HEK293 (cell line): ENCODE results near the gene PC.

Experiments used
- CTCF ChIA-PET: fragments of 350-600 bp; formaldehyde crosslinking; extraction: SDS; loops from one replicate; lab custom pipeline; 2021; ENCODE audit warnings: antibody characterized with exemption; lab: Yijun Ruan, JAX
- POLR2A ChIA-PET: fragments of 300-600 bp; formaldehyde crosslinking; extraction: SDS; loops from one replicate; lab custom pipeline; 2020; ENCODE audit warnings: antibody characterized with exemption, inconsistent platforms; lab: Yijun Ruan, JAX
- H3K27ac ChIP-seq: fragments of 200-500 bp; sonication (Bioruptor generic); 2 replicates; pipeline ENCODE4 v1.5.1; 2014; ENCODE audit warnings: low read depth, low read length, control low read depth, inconsistent platforms; ENCODE audit errors: extremely low read depth
- H3K36me3 ChIP-seq, 2 experiments: fragments of 200-500 bp in 1 of 2; sonication (Bioruptor generic) in 1 of 2; 1 replicate in 1 of 2; 2 replicates in 1 of 2; pipeline ENCODE4 v1.5.1; 2014 to 2017; ENCODE audit warnings: inconsistent platforms in 2 of 2, low read length in 2 of 2; ENCODE audit not compliant: control insufficient read depth in 2 of 2, insufficient read depth in 1 of 2
- H3K4me1 ChIP-seq: fragments of 200-500 bp; sonication (Bioruptor generic); 2 replicates; pipeline ENCODE4 v1.5.1; 2014; ENCODE audit warnings: mild to moderate bottlenecking, low read length, inconsistent platforms; ENCODE audit not compliant: control insufficient read depth, insufficient read depth
- H3K4me3 ChIP-seq: 2 replicates; pipeline ENCODE4 v1.5.1; 2011; ENCODE audit warnings: low read depth, mild to moderate bottlenecking, control low read depth, low read length, moderate library complexity
- H3K9me3 ChIP-seq: fragments of 200-500 bp; sonication (Bioruptor generic); 2 replicates; pipeline ENCODE4 v1.5.1; 2014; ENCODE audit warnings: low read depth, low read length, inconsistent platforms; ENCODE audit not compliant: control insufficient read depth, insufficient read depth
- ATF2 ChIP-seq: fragments of 450-650 bp; formaldehyde crosslinking; IDR thresholded peaks from 2 replicates; pipeline ENCODE4 v1.5.1; 2016; ENCODE audit warnings: missing biosample characterization, missing genetic modification characterization, low read depth
- ELK4 ChIP-seq: IDR thresholded peaks from 2 replicates; pipeline ENCODE4 v1.6.1; 2011; ENCODE audit warnings: mild to moderate bottlenecking, low read depth, low read length, borderline replicate concordance
- GLI4 ChIP-seq: fragments of 450-650 bp; formaldehyde crosslinking; IDR thresholded peaks from 2 replicates; pipeline ENCODE4 v1.5.1; 2016; ENCODE audit warnings: missing biosample characterization, missing genetic modification characterization
- SP7 ChIP-seq: fragments of 450-650 bp; formaldehyde crosslinking; IDR thresholded peaks from 2 replicates; pipeline ENCODE4 v1.5.1; 2016; ENCODE audit warnings: missing biosample characterization, missing genetic modification characterization
- ZBTB21 ChIP-seq: fragments of 450-650 bp; formaldehyde crosslinking; IDR thresholded peaks from 2 replicates; pipeline ENCODE4 v1.5.1; 2017; ENCODE audit warnings: missing biosample characterization, missing genetic modification characterization
- ZBTB7A ChIP-seq: fragments of 450-650 bp; formaldehyde crosslinking; IDR thresholded peaks from 2 replicates; pipeline ENCODE4 v1.5.1; 2016; ENCODE audit warnings: low read depth, missing biosample characterization, missing genetic modification characterization
- ZNF140 ChIP-seq: fragments of 450-650 bp; formaldehyde crosslinking; IDR thresholded peaks from 2 replicates; pipeline ENCODE4 v1.5.1; 2016; ENCODE audit warnings: missing biosample characterization, missing genetic modification characterization
- ZNF157 ChIP-seq: fragments of 450-650 bp; formaldehyde crosslinking; IDR thresholded peaks from 2 replicates; pipeline ENCODE4 v1.5.1; 2016; ENCODE audit warnings: missing biosample characterization, missing genetic modification characterization
- ZNF324 ChIP-seq: fragments of 450-650 bp; formaldehyde crosslinking; IDR thresholded peaks from 2 replicates; pipeline ENCODE4 v1.5.1; 2016; ENCODE audit warnings: missing biosample characterization, missing genetic modification characterization
- ZNF37A ChIP-seq: fragments of 450-650 bp; IDR thresholded peaks from 2 replicates; pipeline ENCODE4 v1.5.1; 2018; ENCODE audit warnings: missing biosample characterization, missing genetic modification characterization
- ZNF510 ChIP-seq: fragments of 450-650 bp; formaldehyde crosslinking; IDR thresholded peaks from 2 replicates; pipeline ENCODE4 v1.5.1; 2018; ENCODE audit warnings: mild to moderate bottlenecking, missing genetic modification characterization, missing biosample characterization; ENCODE audit not compliant: insufficient replicate concordance
- ZNF560 ChIP-seq: fragments of 450-650 bp; formaldehyde crosslinking; IDR thresholded peaks from 2 replicates; pipeline ENCODE4 v1.5.1; 2017; ENCODE audit warnings: missing biosample characterization, missing genetic modification characterization, borderline replicate concordance
- ZNF600 ChIP-seq: fragments of 450-650 bp; formaldehyde crosslinking; IDR thresholded peaks from 2 replicates; pipeline ENCODE4 v1.5.1; 2016; ENCODE audit warnings: missing biosample characterization, missing genetic modification characterization
- ZNF701 ChIP-seq: fragments of 450-650 bp; formaldehyde crosslinking; IDR thresholded peaks from 2 replicates; pipeline ENCODE4 v1.5.1; 2016; ENCODE audit warnings: missing biosample characterization, missing genetic modification characterization
- TF ChIP-seq, protein P1 (sequence below): fragments of 450-650 bp; formaldehyde crosslinking; IDR thresholded peaks from 2 replicates; pipeline ENCODE4 v1.5.1; 2016; ENCODE audit warnings: missing biosample characterization, missing genetic modification characterization
- TF ChIP-seq, protein P2 (sequence below): fragments of 450-650 bp; formaldehyde crosslinking; IDR thresholded peaks from 2 replicates; pipeline ENCODE4 v1.5.1; 2016; ENCODE audit warnings: missing biosample characterization, missing genetic modification characterization

The PC gene

DNA sequence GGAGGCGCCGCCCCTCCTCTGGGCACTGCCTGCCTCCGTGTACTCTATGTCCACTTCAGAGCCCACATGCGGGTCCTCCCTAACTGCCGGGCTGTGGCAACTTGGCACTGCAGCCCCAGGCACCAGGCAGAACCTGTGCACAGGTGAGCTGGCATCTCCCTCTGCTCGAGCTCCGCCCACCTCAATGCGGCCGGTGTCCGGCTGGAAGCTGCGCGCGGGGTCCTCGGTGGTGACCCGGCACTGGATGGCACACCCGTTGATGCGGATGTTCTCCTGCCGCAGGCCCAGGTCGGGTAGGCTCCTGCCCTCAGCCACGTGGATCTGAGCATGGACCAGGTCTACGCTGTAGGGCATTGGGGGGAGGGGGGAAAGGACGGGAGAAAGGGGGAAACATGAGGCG lies 92.2 kb downstream of the PC start:
- no peak for TF ChIP-seq ZBTB7A (tag by site-specific recombination)
- TF ChIP-seq, protein P1, sequence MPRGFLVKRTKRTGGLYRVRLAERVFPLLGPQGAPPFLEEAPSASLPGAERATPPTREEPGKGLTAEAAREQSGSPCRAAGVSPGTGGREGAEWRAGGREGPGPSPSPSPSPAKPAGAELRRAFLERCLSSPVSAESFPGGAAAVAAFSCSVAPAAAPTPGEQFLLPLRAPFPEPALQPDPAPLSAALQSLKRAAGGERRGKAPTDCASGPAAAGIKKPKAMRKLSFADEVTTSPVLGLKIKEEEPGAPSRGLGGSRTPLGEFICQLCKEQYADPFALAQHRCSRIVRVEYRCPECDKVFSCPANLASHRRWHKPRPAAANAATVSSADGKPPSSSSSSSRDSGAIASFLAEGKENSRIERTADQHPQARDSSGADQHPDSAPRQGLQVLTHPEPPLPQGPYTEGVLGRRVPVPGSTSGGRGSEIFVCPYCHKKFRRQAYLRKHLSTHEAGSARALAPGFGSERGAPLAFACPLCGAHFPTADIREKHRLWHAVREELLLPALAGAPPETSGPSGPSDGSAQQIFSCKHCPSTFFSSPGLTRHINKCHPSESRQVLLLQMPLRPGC (tag by site-specific recombination), result no peak
- TF ChIP-seq ZBTB21, result no peak
- no peak for TF ChIP-seq ZNF701
- no peak for TF ChIP-seq SP7
- TF ChIP-seq ZNF510 (tag by site-specific recombination), result no peak
- TF ChIP-seq ZNF140 (tag by site-specific recombination), result no peak
- no peak for TF ChIP-seq ZNF37A (tag by site-specific recombination)
- no peak for TF ChIP-seq ZNF157
- TF ChIP-seq, protein P2, sequence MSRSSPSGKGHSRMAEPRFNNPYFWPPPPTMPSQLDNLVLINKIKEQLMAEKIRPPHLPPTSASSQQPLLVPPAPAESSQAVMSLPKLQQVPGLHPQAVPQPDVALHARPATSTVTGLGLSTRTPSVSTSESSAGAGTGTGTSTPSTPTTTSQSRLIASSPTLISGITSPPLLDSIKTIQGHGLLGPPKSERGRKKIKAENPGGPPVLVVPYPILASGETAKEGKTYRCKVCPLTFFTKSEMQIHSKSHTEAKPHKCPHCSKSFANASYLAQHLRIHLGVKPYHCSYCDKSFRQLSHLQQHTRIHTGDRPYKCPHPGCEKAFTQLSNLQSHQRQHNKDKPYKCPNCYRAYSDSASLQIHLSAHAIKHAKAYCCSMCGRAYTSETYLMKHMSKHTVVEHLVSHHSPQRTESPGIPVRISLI (tag by site-specific recombination), result no peak
- no peak for TF ChIP-seq ZNF560 (tag by site-specific recombination)
- no peak for TF ChIP-seq GLI4
- no peak for TF ChIP-seq ATF2
- Histone ChIP-seq H3K27ac (no peak overlapping the region), H3K4me3 (no peak overlapping the region), H3K9me3 (no peaks in the 10 kb centered on the region), H3K36me3 (peaks cover 0 to 19% of the 10 kb centered on the region in 2 experiments; a peak in 1 of 3 replicates), H3K4me1 (no peaks in the 10 kb centered on the region)
- POLR2A ChIA-PET, result no interaction called here
- CTCF ChIA-PET, result interaction anchor here (0.7 kb wide), 1 partner anchor 18 kb away, joined by 4 read pairs; no protein-coding TSS in a partner anchor

DNA sequence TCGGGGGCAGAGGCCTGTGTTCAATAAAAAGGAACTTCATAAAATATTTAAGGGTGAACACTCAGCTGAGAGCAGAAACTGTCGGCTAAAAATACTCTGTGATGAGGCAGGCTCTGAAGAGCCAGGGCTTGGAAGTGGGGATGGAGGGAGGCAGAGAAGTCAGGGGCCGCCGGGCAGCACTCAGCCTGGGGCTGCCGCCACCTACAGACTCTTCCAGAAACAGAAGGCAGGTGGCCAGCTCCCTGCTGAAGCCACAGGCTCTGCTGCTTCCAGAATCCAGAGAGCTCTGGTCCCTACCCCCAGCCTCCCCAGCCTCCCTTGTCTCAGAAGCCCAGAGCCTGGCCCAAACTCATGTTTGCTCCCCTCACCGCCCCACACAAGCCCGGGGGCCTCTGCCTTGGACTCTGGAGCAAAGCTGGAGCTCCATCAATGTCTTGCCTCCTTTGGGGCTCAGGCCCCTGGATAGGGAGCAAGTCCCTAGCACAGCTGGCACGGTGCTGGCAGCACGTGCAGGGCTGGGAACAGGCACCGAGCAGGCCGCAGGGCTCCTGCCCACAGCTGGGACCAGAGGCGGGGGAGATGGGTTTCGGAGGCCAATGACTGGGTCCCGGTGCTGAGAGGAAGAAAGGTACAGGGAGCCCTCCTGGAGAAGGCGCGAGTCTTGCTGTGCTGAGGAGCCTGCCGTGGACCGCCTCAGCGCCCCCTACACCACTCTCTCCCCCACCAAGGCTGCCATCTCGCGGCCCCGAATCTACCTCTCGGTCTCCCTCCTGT lies 93.1 kb downstream of the PC start:
- POLR2A ChIA-PET, result interaction anchor here (0.6 kb wide), 1 partner anchor 660 kb away, joined by 4 read pairs; no protein-coding TSS in a partner anchor

More for the DNA sequence above, 93.1 kb downstream of the PC start:
- TF ChIP-seq ZNF324 (no peak), ZNF600 (peak; percentile 50; the same call in 1 of the 2 replicates), ELK4 (no peak)
- CTCF ChIA-PET, result interaction anchor here (0.7 kb wide), 1 partner anchor 24 kb away, joined by 3 read pairs; no protein-coding TSS in a partner anchor
- Histone ChIP-seq H3K9me3 (no peaks in the 10 kb centered on the region), H3K27ac (no peak overlapping the region), H3K4me3 (no peak overlapping the region), H3K4me1 (no peaks in the 10 kb centered on the region), H3K36me3 (peaks cover 0 to 15% of the 10 kb centered on the region in 2 experiments; a peak in 1 of 3 replicates)
